ENCODE measurements around the gene PAEP. TPM values are rescaled to one million over a fixed set of nuclear protein-coding genes. Genes with fewer than 3 reads are reported as not detected.

PAEP gene
- total RNA-seq, 2 donors from 2014 or later = not detected

- intact Hi-C loops (cut with DNase I) = no loop called here
- ATAC-seq = no peak
Observed at GRCh38 chr9:135602789-135603481, 41.4 kb downstream of the PAEP start.

GRCh38 chr9:135604437-135605237 lies 43.1 kb downstream of the PAEP start:
- H3K9me3 ChIP-seq = no peaks in the 10 kb centered on the region
- TF ChIP-seq CTCF (IDR thresholded peaks at IDR 0.05) (no peak), POLR2A (IDR thresholded peaks at IDR 0.05) (no peak)
- WGBS, 2 donors = 41 to 57% methylated on average over 11 to 25 of the region's 31 CpGs
- H3K4me1 ChIP-seq = no peaks in the 10 kb centered on the region
- ATAC-seq (peak; percentile 15), DNase-seq (peak in 1 of 4 donors; percentile 3)
- no peak overlapping the region for H3K27ac ChIP-seq
- peaks cover 0 to 5% of the 10 kb centered on the region in 2 donors for H3K27me3 ChIP-seq
- intact Hi-C loops (cut with DNase I) = no loop called here
- H3K36me3 ChIP-seq (replicated peaks in 1 of 2; ENCODE audit: insufficient read depth in 1 of 2, low read depth in 2 of 2) = no peaks in the 10 kb centered on the region
- H3K4me3 ChIP-seq = no peak overlapping the region

More at GRCh38 chr9:135602789-135603481, 41.4 kb downstream of the PAEP start:
- DNase-seq = peak; percentile 8 to 50 (median 34)
- Histone ChIP-seq H3K4me1 (no peaks in the 10 kb centered on the region), H3K9me3 (no peaks in the 10 kb centered on the region), H3K27ac (no peak overlapping the region), H3K27me3 (peaks cover 0 to 6% of the 10 kb centered on the region in 2 donors), H3K36me3 (replicated peaks in 1 of 2; ENCODE audit: insufficient read depth in 1 of 2, low read depth in 2 of 2) (no peaks in the 10 kb centered on the region), H3K4me3 (no peak overlapping the region)
- TF ChIP-seq POLR2A (IDR thresholded peaks at IDR 0.05) = no peak
- peak; percentile 49 to 81 (median 66) for TF ChIP-seq CTCF (IDR thresholded peaks at IDR 0.05)
- 35 to 45% methylated on average over 21 to 24 of the region's 24 CpGs for WGBS, 2 donors

- 20 to 48% methylated on average over 8 to 13 of the region's 14 CpGs for WGBS, 2 donors
- H3K27ac ChIP-seq = no peak overlapping the region
- peak in 2 of 4 donors; percentile 4 to 10 for DNase-seq
Observed at GRCh38 chr9:135605238-135605781, 43.8 kb downstream of the PAEP start.

GRCh38 chr9:135606885-135607259 lies 45.3 kb downstream of the PAEP start:
- TF ChIP-seq CTCF (IDR thresholded peaks at IDR 0.05) = no peak
- no peak for TF ChIP-seq POLR2A (IDR thresholded peaks at IDR 0.05)
- no peak for DNase-seq
- no peak overlapping the region for H3K27ac ChIP-seq
- H3K4me1 ChIP-seq = no peaks in the 10 kb centered on the region
- no peaks in the 10 kb centered on the region for H3K36me3 ChIP-seq (replicated peaks in 1 of 2; ENCODE audit: insufficient read depth in 1 of 2, low read depth in 2 of 2)
- 78 to 86% methylated on average over 9 to 11 of the region's 11 CpGs for WGBS, 2 donors
- ATAC-seq = no peak
- H3K4me3 ChIP-seq = no peak overlapping the region
- H3K9me3 ChIP-seq = no peaks in the 10 kb centered on the region
- peaks cover 0 to 5% of the 10 kb centered on the region in 2 donors for H3K27me3 ChIP-seq
- intact Hi-C loops (cut with DNase I) = no loop called here

More at GRCh38 chr9:135605238-135605781, 43.8 kb downstream of the PAEP start:
- Histone ChIP-seq H3K4me1 (no peaks in the 10 kb centered on the region), H3K9me3 (no peaks in the 10 kb centered on the region), H3K4me3 (no peak overlapping the region), H3K27me3 (peaks cover 0 to 5% of the 10 kb centered on the region in 2 donors), H3K36me3 (replicated peaks in 1 of 2; ENCODE audit: insufficient read depth in 1 of 2, low read depth in 2 of 2) (no peaks in the 10 kb centered on the region)
- ATAC-seq = no peak
- intact Hi-C loops (cut with DNase I) = no loop called here
- TF ChIP-seq CTCF (IDR thresholded peaks at IDR 0.05) (no peak), POLR2A (IDR thresholded peaks at IDR 0.05) (no peak)

All from body of pancreas (tissue), 4 donors.